ENCODE measurements around the gene ZC2HC1C. TPM values are rescaled to one million over a fixed set of nuclear protein-coding genes. Genes with fewer than 3 reads are reported as not detected.

The ZC2HC1C gene
- total RNA-seq, 2 donors from 2014 or later, result 4.8 to 10.5 TPM

DNA sequence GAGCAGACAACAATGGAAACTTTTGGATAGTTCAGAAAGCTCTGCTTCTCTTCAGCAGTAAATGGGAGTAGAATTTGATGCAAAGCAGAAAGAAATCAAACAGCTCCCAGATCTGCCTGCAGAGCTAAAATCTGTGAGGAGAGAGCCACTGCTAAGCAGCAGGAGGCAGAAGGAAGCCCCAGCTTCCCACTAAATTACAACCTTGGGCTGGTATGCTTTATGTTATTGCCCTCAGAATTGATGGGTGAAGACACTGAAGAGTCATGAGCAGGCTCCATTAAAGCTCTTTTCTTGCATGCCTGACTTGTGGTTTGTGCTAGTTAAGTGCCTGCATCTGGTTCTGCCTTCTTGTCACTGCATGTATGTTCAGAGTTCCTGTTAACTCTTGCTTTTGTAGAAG, 8.4 kb downstream of the ZC2HC1C start:
- TF ChIP-seq, protein P1, sequence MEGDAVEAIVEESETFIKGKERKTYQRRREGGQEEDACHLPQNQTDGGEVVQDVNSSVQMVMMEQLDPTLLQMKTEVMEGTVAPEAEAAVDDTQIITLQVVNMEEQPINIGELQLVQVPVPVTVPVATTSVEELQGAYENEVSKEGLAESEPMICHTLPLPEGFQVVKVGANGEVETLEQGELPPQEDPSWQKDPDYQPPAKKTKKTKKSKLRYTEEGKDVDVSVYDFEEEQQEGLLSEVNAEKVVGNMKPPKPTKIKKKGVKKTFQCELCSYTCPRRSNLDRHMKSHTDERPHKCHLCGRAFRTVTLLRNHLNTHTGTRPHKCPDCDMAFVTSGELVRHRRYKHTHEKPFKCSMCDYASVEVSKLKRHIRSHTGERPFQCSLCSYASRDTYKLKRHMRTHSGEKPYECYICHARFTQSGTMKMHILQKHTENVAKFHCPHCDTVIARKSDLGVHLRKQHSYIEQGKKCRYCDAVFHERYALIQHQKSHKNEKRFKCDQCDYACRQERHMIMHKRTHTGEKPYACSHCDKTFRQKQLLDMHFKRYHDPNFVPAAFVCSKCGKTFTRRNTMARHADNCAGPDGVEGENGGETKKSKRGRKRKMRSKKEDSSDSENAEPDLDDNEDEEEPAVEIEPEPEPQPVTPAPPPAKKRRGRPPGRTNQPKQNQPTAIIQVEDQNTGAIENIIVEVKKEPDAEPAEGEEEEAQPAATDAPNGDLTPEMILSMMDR (IDR thresholded peaks at IDR 0.05), result no peak
- no peaks in the 10 kb centered on the region for H3K9me3 ChIP-seq
- H3K27ac ChIP-seq, result no peak overlapping the region
- DNase-seq (ENCODE audit: low spot score), result no peak
- peaks cover 3% of the 10 kb centered on the region for H3K36me3 ChIP-seq
- no peaks in the 10 kb centered on the region for H3K4me1 ChIP-seq
- no peaks in the 10 kb centered on the region for H3K27me3 ChIP-seq
- H3K4me3 ChIP-seq, result no peak overlapping the region

DNA sequence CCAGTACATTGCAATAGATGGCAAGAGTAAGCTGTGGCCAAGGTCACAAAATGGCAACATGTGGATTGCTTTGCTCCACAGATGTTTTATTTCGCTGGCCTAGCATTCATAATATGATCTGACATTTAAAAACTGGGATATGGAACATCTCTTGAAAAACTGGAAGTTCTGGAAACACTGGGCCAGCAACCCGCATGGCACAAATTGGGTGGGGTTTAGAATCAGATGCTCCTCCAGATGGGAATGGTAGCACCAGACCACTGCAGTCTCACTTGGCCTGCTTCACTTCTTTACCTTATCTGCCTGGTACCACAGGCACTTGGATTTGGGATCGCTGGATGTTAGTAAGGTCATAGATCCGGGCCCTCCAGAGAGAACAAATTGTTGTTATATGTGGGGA, 10.1 kb downstream of the ZC2HC1C start:
- Histone ChIP-seq H3K9me3 (no peaks in the 10 kb centered on the region), H3K27me3 (no peaks in the 10 kb centered on the region), H3K4me1 (no peaks in the 10 kb centered on the region), H3K27ac (no peak overlapping the region), H3K36me3 (peaks cover 18% of the 10 kb centered on the region), H3K4me3 (no peak overlapping the region)
- no peak for DNase-seq (ENCODE audit: low spot score)
- TF ChIP-seq, protein P1 (IDR thresholded peaks at IDR 0.05), result no peak

DNA sequence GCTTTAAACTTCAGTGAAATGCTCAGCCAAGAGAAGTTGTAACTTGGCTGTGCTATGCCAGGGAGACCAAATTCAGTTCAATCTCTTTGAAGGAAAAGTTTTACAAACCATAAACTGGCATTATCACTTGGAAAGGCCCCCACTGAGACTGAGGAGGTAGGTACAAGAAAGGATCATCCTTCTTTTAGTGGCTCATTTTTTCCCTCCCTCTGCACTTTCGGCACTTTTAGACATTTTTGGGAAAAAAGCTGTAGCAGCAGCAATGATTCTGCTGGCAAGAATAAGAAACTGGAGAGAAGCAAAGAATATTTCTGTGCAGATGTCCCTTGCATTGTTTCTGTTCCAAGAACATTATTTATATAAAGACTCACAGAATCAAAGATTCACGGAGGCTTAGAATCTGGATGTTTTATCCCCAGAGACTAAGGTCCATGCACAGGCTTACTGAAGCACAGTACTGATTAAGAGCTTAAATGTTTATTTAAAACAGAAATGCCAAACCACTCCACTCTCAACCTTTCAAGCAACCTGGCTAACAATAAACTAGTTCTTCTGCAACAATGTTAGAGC, 12.3 kb downstream of the ZC2HC1C start:
- H3K9me3 ChIP-seq, result no peaks in the 10 kb centered on the region
- peaks cover 40% of the 10 kb centered on the region for H3K36me3 ChIP-seq

DNA sequence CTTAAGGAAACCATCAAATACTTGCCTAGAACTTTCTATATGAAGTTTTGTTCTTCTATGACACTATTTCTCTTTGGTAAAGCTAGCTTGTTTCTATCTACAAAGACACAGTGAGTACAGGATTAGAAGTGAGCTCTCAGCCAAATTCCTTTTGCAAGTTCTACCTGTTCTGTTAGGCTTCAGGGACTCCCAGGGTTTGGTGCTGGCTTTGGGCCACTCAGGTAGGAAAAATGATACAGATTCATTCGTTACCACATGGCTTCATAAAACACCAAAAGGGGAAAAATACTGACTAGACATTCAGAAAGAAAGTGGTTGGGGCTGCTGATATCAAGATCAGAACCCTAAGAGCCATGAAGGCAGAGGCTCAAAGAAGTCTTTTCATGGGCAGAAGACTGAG, 13.8 kb downstream of the ZC2HC1C start:
- H3K27me3 ChIP-seq, result no peaks in the 10 kb centered on the region
- no peaks in the 10 kb centered on the region for H3K4me1 ChIP-seq
- DNase-seq (ENCODE audit: low spot score), result no peak
- no peaks in the 10 kb centered on the region for H3K9me3 ChIP-seq
- no peak overlapping the region for H3K27ac ChIP-seq
- H3K4me3 ChIP-seq, result no peak overlapping the region
- TF ChIP-seq, protein P1 (IDR thresholded peaks at IDR 0.05), result no peak
- H3K36me3 ChIP-seq, result peaks cover 55% of the 10 kb centered on the region

More for the DNA sequence above, 12.3 kb downstream of the ZC2HC1C start:
- Histone ChIP-seq H3K27me3 (no peaks in the 10 kb centered on the region), H3K27ac (no peak overlapping the region), H3K4me3 (no peak overlapping the region), H3K4me1 (no peaks in the 10 kb centered on the region)
- TF ChIP-seq, protein P1 (IDR thresholded peaks at IDR 0.05), result no peak
- DNase-seq (ENCODE audit: low spot score), result no peak

DNA sequence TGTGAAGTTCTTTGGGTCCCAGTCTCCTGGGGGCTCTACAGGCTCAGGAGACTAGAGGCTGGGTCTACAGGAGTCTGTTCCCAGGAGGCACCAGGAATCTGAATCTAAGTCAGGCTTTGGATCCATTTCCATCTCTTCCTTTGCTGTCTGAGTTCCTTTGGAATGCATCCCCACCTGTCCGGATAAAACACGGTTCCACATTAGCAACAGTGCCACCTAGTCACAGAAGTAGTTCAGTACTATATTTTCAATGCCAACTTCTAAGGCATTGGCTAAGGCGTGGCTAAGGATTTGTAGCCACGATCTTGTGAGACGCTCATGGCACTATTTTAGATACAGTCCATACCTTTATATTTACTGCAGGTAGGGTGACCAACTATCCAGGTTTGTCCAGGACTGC, 15.1 kb downstream of the ZC2HC1C start:
- no peaks in the 10 kb centered on the region for H3K4me1 ChIP-seq
- H3K27ac ChIP-seq, result no peak overlapping the region
- no peaks in the 10 kb centered on the region for H3K27me3 ChIP-seq
- TF ChIP-seq, protein P1 (IDR thresholded peaks at IDR 0.05), result no peak
- no peak overlapping the region for H3K4me3 ChIP-seq
- DNase-seq (ENCODE audit: low spot score), result no peak
- H3K9me3 ChIP-seq, result no peaks in the 10 kb centered on the region
- peaks cover 62% of the 10 kb centered on the region for H3K36me3 ChIP-seq

DNA sequence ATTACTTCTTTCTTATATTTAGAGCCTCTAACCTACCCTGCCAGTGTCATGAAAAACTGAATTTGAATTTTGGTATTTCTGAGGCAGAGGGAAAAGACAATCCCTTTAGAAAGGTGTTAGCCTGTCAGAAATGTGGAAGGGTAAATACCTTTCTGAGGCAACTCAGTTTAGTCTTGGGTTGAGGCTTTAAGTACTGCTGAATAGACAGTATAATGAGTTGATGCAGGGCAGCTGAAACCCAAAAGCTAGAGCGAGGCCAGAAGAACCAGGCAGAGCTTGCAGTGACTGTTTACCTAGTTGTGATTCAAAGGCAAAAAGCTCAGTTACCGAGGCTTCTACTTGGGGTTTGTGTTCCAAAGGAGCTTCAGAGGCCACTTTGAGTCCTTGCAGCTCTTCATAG, 18.7 kb downstream of the ZC2HC1C start:
- no peaks in the 10 kb centered on the region for H3K9me3 ChIP-seq
- H3K4me3 ChIP-seq, result no peak overlapping the region
- no peak for DNase-seq (ENCODE audit: low spot score)
- H3K27ac ChIP-seq, result no peak overlapping the region
- no peaks in the 10 kb centered on the region for H3K27me3 ChIP-seq
- no peaks in the 10 kb centered on the region for H3K4me1 ChIP-seq
- peaks cover 85% of the 10 kb centered on the region for H3K36me3 ChIP-seq
- TF ChIP-seq, protein P1 (IDR thresholded peaks at IDR 0.05), result no peak

Data from right atrium auricular region (tissue), 2 donors.